ENCODE results near the gene CALY. TPM values are rescaled to one million over a fixed set of nuclear protein-coding genes. Genes with fewer than 3 reads are reported as not detected.
A peak's percentile ranks its signal among the peaks of the same experiment; 100 is the strongest.

The CALY gene
- polyA plus RNA-seq, 2 of the 4 experiments (the other 2 are of a cell fraction): 0.30 to 0.63 TPM

- 3% methylated on average over 27 of the region's 89 CpGs for WGBS (ENCODE audit: missing lambda C conversion rate)
- H3K4me2 ChIP-seq: peak within 1 kb of the TSS; percentile 98
- POLR2A ChIA-PET: interaction anchor here (0.9 kb wide), 1 partner anchor 49 kb away, joined by 3 read pairs; no protein-coding TSS in a partner anchor
- peak; percentile 74 to 87 for DNase-seq (ENCODE audit: low read depth in 1 of 2, low spot score in 1 of 2)
- TF ChIP-seq BCL3 (IDR thresholded peaks at IDR 0.05) (peak; percentile 90), ZC3H11A (IDR thresholded peaks at IDR 0.05) (no peak), FOSL2 (IDR thresholded peaks at IDR 0.05) (no peak), FOSL2 (CRISPR knock-in tag; IDR thresholded peaks at IDR 0.05) (peak; percentile 65), USF2 (IDR thresholded peaks at IDR 0.05) (no peak), NPAS2 (CRISPR knock-in tag; IDR thresholded peaks at IDR 0.05; ENCODE audit: borderline replicate concordance) (0 out of 2 replicates have a peak, but pooled peaks have one; percentile 19), JUNB (IDR thresholded peaks at IDR 0.05) (no peak), HOXB5 (CRISPR knock-in tag; IDR thresholded peaks at IDR 0.05) (peak; percentile 39; the same call in 1 of the 2 replicates), PHF8 (IDR thresholded peaks at IDR 0.05; ENCODE audit: borderline replicate concordance, low read depth) (peak; percentile 85), RFX5 (IDR thresholded peaks at IDR 0.05) (peak; percentile 63; the same call in 1 of the 2 replicates), MAFK (IDR thresholded peaks at IDR 0.05; ENCODE audit: partially characterized antibody) (no peak), RAD21 (conservative IDR thresholded peaks at IDR 0.05 in 1 of 2, IDR thresholded peaks at IDR 0.05 in 1 of 2) (no peak), EHF (CRISPR knock-in tag; IDR thresholded peaks at IDR 0.05) (no peak), CBX2 (IDR thresholded peaks at IDR 0.05; ENCODE audit: borderline replicate concordance, low read depth) (no peak), MAZ (IDR thresholded peaks at IDR 0.05; ENCODE audit: borderline replicate concordance, low read depth, low read length) (0 out of 2 replicates have a peak, but pooled peaks have one; percentile 18), RARB (CRISPR knock-in tag; IDR thresholded peaks at IDR 0.05) (no peak), RCOR1 (IDR thresholded peaks at IDR 0.05; ENCODE audit: low read depth, low read length) (no peak), POLR2A (IDR thresholded peaks at IDR 0.05; ENCODE audit: low read length) (peak; percentile 57), TFCP2L1 (CRISPR knock-in tag; IDR thresholded peaks at IDR 0.05) (no peak), JUN (IDR thresholded peaks at IDR 0.05) (peak in 1 of 2 experiments; percentile 96; a peak in 3 of 5 replicates), KDM1A (IDR thresholded peaks at IDR 0.05; ENCODE audit: low read depth) (no peak), CHD2 (IDR thresholded peaks at IDR 0.05; ENCODE audit: low read length, partially characterized antibody) (no peak), PBX3 (IDR thresholded peaks at IDR 0.05) (no peak), EHMT2 (IDR thresholded peaks at IDR 0.05; ENCODE audit: low read depth) (no peak), MAX (IDR thresholded peaks at IDR 0.05) (peak; percentile 33; the same call in 1 of the 2 replicates), CBX8 (IDR thresholded peaks at IDR 0.05) (no peak), KDM5A (IDR thresholded peaks at IDR 0.05) (peak; percentile 46; the same call in 1 of the 2 replicates), HMGXB4 (CRISPR knock-in tag; IDR thresholded peaks at IDR 0.05; ENCODE audit: borderline replicate concordance) (peak; percentile 76), ZSCAN20 (CRISPR knock-in tag; IDR thresholded peaks at IDR 0.05) (no peak), NFE2L2 (conservative IDR thresholded peaks at IDR 0.05; ENCODE audit: low read length) (no peak)
- TF ChIP-seq, protein P1, sequence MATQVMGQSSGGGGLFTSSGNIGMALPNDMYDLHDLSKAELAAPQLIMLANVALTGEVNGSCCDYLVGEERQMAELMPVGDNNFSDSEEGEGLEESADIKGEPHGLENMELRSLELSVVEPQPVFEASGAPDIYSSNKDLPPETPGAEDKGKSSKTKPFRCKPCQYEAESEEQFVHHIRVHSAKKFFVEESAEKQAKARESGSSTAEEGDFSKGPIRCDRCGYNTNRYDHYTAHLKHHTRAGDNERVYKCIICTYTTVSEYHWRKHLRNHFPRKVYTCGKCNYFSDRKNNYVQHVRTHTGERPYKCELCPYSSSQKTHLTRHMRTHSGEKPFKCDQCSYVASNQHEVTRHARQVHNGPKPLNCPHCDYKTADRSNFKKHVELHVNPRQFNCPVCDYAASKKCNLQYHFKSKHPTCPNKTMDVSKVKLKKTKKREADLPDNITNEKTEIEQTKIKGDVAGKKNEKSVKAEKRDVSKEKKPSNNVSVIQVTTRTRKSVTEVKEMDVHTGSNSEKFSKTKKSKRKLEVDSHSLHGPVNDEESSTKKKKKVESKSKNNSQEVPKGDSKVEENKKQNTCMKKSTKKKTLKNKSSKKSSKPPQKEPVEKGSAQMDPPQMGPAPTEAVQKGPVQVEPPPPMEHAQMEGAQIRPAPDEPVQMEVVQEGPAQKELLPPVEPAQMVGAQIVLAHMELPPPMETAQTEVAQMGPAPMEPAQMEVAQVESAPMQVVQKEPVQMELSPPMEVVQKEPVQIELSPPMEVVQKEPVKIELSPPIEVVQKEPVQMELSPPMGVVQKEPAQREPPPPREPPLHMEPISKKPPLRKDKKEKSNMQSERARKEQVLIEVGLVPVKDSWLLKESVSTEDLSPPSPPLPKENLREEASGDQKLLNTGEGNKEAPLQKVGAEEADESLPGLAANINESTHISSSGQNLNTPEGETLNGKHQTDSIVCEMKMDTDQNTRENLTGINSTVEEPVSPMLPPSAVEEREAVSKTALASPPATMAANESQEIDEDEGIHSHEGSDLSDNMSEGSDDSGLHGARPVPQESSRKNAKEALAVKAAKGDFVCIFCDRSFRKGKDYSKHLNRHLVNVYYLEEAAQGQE (IDR thresholded peaks at IDR 0.05): no peak
- TF ChIP-seq, protein P2, sequence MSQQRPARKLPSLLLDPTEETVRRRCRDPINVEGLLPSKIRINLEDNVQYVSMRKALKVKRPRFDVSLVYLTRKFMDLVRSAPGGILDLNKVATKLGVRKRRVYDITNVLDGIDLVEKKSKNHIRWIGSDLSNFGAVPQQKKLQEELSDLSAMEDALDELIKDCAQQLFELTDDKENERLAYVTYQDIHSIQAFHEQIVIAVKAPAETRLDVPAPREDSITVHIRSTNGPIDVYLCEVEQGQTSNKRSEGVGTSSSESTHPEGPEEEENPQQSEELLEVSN (IDR thresholded peaks at IDR 0.05; ENCODE audit: borderline replicate concordance, low read depth): no peak
- H3K4me3 ChIP-seq: peak within 1 kb of the TSS; percentile 94
- ATAC-seq: peak; percentile 83 to 86
- FAIRE-seq: no peak
- peaks cover 14% of the 10 kb centered on the region for H3K4me1 ChIP-seq
- H3K9me3 ChIP-seq: no peaks in the 10 kb centered on the region
- peak within 1 kb of the TSS; percentile 92 to 97 for H3K27ac ChIP-seq
- CTCF ChIA-PET: interaction anchor here (0.8 to 2.9 kb wide), 20 partner anchors 10 to 150 kb away, joined by 3 to 22 read pairs (median 6); partner anchors contain the start of gene ADAM8
These were observed 28.1 kb downstream of the CALY start, which contains the start of the genes TUBGCP2 and ZNF511 for GRCh38 chr10:133308421-133309099. Gene TUBGCP2 (minus strand): TSS chr10:133308872. CDS start chr10:133302941, 5,931 bp downstream. Gene ZNF511 (plus strand): TSS chr10:133308914. CDS start chr10:133308944, 30 bp downstream.
